GM21381 (cell line): ENCODE data around the gene TMEM175.

Experiments
- ATAC-seq: cut with Tn5 transposase; IDR thresholded peaks from one replicate; pipeline ENCODE4 v1.9.1; 2021; ENCODE audit warnings: mild to moderate bottlenecking, moderate library complexity; ENCODE audit not compliant: unreplicated experiment

The TMEM175 gene

DNA sequence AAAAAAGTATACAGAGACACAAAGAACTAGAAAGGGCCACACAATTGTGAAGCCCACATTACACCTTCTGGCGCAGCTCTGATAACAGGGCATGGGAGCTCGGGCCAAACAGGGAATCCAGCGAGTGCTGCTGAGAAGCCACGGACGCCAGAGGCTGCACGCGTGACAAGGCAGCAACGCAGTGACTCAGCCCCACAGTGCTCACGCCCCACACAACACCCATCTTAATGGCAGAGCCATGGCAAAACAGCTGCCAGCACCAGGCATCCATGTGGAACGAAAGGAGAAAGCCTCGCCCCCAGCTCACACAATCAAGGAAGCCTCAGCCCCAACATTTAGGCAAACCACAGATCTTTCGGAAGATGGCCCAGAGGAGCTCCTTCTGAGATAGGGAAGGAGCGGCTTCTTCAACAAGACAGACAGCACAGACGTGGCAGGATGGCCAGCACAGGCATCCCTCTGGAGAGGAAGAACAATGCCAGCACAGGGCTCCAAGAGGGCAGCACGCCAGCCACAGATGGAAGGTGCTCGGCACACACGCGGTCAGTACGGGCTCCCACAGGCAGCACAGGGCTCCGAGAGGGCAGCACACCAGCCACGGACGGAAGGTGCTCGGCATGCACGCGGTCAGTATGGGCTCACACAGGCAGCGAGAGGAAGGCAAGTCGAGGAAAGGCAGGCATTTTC lies 33.2 kb upstream of the TMEM175 start:
- no peak for ATAC-seq

DNA sequence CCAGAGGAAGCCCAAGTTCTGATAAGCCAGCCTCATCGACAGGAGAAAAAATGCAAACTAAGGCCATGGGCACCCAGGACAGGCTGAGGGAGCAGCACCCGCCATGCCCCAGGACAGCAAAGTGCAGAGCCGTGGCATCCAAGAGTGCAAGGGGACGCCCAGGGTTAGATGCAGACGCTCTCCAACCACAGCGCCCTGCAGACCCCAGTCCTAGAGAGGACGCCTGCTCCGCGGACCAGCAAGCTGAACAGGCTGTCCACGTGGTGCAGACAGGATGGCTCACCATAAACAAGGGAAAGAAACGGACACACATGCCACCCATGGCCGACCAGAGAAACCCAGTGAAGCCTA lies 32.7 kb upstream of the TMEM175 start:
- no peak for ATAC-seq

DNA sequence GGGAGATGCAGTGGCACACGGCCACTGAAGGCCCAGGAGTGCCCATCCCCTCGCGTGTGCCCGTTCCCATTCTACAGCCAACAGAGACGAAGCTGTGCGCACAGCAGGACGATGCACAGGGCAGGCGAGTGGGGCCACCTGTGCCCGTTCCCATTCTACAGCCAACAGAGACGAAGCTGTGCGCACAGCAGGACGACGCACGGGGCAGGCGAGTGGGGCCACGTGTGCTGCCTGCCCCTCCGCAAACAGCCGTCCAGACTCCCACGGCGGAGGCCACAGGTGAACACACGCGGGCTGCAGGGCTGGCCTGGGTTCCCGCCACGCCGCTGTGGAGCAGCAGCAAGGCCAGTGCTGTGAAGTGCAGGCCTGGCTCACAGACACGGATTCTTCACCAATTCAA lies 32.2 kb upstream of the TMEM175 start:
- ATAC-seq: no peak

DNA sequence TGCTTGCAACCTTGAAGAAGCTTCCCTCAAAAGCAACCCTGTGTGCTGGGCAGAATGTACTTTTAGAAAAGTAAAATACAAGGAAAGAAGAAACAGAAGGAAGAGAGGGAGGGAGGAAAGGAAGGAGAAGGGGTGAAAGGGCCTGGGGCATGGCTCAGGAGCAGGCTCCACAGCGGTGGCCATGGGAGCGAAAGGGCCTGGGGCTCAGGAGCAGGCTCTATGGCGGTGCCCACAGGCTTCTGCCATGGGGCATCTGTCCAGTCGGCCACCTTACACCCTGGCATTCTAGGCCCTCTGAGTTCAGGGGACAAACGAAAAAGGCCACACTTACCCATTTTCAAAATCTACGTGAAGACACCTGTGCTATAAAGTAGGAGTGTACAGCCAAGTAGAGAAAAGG lies 31.5 kb upstream of the TMEM175 start:
- no peak for ATAC-seq

DNA sequence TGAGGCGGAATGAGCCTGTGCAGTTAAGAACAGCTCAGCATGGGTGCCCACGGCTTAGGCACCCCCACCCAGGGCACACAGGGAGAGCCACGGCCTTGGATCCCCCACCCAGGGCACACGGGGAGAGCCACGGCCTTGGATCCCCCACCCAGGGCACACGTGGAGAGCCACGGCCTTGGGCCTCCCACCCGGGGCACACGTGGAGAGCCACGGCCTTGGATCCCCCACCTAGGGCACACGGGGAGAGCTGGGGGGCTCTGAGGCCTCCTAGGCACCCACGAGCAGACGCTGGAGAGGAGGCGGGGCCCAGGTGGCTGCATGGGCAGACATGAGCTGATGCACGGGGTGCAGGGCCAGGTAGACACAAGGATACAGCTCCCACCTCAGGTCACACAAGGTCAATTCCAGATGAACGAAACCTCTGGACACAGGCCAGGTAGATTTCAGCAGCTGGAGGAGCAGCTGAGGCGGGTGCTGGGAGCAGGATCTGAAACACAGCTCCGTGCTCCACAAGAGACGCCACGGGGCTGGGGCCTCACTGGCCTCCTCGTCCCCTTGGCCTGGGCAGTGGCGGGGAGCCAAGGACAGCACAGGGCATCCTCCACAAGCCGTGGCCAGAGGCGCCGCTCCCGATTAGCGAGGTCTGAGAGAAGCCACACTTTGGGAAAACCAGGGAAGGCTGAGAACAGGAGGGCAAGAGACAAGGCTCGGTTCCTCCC lies 30.9 kb upstream of the TMEM175 start:
- ATAC-seq: no peak

DNA sequence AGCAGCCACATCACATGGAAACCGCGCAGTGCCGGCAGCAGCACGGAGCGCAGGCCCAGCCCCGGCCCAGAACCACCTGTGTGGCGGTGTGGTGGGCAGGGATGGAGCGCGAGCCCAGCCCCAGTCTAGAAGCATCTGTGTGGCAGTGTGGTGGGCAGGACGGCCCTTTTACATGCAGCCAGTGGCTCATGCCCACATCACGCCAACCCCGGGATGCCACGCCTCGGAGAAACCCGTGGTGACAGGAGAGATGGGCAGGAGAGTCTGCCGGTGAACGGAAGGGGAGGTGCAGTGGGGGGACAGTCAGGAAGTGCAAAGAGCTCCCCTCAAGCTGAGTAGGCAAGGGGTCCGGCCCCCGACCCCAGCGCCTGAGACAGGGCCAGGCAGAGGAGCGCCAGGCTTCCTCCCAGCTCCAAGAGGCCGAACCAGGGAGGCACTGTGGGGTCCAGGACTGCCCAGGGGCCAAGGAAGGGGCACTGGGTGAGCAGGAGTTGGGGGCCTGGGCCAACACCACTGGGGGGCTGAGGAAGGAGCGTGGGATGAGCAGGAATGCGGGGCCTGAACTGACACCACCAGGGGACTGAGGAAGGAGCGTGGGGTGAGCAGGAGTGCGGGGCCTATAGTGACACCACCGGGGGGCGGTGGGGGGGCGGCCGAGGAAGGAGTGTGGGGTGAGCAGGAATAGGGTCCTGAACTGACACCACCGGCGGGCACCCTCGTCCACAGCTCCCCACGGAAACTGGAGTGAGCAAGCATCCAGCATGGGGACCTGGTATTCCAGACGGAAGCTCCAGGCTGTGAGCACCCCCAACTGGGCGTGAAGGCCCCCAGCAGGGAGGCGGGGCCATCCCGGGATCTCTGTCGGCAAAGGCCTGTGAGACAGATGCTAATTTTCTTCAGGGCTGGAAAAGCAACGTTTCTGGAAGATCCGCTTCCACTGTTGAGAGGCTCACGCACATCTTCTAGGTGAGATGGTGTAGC lies 28.9 kb upstream of the TMEM175 start:
- no peak for ATAC-seq

DNA sequence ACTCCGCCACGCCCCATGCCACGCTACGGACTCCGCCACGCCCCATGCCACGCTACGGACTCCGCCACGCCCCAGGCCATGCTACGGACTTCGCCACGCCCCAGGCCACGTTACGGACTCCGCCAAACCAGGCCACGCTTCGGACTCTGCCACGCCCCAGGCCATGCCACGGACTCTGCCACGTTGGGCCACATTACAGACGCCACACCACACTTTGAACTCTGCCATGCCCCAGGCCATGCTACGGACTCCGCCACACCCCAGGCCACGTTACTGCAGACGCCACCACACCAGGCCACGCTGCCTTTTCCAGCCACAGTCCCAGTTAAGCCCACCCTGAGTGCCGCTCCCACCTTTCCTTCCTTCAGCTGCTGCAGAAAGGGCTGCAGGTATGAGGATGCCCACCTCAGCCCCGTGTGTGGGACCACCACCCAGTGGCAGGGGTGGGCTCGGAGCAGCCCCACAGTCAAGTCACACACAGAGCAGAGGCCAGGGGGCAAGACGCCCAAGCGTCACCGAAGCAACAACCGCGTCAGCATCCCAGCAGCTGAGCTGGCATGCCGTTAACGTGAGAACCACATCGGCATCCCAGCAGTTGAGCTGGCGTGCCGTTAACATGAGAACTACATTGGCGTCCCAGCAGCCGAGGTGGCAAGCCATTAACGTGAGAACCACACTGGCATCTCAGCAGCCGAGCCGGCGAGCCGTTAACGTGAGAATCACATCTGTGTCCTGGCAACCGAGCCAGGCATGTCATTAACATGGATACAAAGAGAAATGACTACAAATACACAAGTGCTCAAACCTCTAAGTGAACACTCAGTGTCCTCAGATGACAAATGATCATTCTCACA lies 26.5 kb upstream of the TMEM175 start:
- no peak for ATAC-seq

DNA sequence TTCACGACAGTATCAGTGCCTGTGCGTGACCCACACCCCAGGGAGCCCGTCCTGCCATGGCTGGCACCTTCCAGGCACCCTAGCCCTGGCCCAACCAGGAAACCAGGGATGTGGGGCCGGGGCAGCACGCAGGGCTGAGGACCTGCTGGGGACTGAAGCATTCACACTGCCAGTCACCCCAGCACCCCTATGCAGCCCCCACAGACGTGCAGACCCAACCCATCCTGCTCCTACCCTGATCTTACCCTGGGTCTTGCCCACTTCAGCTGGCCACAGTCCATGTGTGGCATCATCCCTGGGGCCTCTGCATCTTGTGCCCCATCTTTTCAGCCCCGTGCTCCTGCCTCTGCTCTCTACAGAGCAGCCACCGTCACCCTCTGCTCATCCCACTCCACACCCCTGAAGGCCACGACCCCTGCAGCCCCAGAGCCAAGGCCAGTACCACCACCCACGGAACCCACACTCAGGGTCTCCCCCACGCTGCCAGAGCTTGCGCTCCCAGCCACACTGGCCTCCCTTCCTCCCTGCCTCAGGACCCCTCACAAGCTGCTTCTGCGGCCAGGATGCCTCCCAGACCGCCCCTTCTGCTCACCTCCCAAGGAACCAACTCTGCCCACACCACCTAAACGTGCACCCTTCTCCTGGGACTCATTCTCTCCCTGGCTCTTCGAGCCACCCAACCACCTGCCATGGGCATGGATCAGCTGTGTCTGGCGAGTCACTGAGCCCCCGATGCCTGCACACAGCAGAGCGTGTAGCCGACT lies 25.7 kb upstream of the TMEM175 start:
- ATAC-seq: no peak

DNA sequence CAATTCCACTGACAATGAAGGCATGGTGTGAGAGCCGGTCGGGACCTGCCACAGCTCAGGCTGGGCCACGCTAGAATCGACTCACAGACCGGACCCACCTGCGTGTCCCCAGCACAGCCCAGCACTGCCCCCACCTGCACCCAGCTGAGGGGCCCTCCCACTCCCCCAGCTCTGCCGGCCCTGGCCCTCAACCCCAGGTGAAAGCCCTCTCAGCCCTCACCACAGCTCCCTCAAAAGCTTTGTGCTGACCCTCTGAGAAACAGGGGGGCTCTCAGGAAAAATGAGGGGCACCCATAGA lies 25.2 kb upstream of the TMEM175 start:
- no peak for ATAC-seq

DNA sequence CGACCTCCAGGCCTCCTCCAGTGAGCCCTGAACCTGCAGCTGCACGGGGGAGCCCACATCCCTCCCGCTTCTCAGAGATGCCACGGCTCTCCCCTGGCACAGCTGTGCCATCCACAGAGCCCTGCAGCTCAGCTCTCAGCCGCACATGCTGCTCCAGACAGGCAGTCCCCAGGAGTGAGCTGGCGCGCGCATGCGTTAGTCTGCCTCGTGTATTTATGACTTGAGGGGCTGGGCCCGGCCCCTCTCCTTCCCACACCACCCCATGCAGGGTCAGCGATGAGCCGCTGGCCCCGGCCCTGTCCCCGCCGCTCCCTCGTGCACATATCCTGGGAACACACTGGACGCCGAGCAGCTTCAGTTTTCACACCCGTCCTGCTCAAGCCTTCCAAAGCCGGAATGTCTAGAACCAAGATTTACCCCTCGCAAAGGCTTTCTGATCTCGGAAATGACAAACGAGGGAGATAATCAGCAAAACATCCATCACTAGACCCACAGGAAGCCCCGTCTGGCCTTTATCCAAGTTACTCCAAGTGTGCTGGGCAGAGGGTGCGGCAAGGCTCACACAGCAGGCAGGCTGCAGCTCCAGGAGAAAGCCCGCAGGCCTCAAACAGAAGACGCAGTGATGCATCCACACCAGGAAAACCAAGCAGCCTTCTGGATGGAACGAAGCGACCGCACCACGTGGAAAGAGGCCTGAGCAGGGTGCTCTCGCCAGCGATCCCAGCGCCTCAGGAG lies 24.4 kb upstream of the TMEM175 start:
- no peak for ATAC-seq

DNA sequence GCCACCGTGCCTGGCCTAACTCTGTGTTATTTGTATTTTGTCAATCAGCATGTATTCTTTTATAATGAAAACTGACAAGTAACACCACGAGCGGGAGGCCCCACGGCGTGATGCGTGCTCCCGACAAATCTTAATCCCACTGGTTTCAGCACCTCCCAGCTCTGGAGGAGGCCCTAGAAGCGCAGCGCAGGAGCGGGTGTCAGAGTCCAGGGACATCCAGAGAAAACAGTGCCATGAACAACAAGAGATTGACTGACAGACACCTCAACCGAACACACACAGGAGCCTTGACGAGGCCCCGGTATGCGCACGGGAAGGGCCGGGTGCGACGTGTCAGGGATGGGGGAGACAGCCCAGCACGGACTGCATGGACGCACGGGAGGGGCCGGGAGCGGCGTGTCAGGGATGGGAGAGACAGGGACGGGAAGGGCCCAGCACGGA lies 23.1 kb upstream of the TMEM175 start:
- no peak for ATAC-seq

DNA sequence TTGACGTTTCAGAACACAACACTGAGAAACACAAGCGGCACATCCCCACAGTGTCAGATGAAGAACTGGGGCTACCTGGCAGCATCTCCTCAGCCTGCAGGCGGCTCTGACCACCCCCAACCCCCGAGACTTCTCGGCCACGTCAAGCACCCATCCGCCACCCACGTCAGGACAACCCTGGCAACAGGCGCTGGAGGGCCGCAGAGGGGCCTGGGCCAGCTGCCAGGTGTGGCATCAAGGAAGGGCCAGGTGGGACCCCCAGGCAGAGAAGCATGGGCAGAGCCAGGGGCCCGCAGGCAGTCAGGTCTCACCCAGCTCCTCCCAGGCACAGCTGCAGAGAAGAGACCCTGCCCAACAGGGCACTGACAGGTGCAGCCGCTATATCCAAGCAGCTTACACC lies 22.4 kb upstream of the TMEM175 start:
- ATAC-seq: no peak

DNA sequence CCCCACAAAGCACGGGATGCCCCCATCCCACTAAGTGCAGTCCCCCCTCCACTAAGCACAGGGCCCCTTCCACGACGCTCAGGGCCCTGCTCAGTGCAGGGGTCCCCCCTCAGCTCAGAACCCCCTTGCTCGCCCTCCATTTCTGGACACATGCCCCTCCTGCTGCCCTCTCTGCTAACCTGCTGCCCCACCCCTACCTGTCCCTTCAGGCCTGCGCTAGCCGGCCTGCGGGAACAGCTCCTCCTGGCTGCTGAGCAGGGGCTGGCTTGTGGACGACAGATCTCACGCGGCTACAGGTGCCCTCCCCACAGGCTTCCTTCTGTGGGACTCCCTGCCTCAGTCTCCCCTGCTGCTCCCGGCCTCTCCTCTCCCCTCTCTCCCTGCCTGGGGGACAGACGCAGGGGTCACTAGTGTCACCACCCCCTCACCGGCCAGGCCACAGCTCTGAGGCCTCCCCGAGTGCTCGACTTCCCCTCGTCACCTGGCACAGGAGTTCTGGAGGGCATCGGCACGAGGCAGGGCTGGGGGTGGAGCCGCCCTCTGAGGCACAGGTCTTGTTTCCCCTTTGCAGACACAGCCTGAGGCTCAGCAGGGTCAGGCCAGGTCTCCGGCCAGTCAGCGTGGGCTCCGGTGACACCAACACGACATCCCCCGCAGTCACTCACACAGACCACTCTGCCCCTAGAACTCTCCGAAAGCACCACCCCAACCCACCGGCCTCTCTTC lies 21.7 kb upstream of the TMEM175 start:
- no peak for ATAC-seq

DNA sequence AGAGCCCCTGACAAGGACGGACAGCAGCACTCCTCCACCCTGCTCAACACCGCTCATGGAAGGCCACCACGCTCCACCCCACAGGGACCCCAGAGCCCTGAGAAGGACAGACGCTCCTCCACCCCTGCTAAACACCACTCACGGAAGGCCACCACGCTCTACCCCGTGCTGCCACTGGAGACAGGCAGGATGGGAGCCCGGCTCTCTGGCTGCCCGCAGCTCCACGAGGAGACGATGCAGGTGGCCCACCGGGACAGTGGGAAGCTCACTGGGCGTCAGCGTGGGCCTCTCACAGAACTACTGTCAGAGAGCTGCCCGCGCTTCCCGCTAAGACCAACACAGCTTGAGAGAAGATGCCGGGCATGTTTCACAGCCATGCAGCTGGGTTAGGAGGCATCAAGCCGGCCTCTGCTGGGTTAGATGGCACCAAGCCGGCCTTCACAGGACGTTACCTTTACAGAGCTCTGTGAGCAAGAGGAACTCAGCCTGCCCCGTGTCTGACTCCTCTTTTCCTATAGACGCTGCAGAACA lies 21.0 kb upstream of the TMEM175 start:
- ATAC-seq: no peak

DNA sequence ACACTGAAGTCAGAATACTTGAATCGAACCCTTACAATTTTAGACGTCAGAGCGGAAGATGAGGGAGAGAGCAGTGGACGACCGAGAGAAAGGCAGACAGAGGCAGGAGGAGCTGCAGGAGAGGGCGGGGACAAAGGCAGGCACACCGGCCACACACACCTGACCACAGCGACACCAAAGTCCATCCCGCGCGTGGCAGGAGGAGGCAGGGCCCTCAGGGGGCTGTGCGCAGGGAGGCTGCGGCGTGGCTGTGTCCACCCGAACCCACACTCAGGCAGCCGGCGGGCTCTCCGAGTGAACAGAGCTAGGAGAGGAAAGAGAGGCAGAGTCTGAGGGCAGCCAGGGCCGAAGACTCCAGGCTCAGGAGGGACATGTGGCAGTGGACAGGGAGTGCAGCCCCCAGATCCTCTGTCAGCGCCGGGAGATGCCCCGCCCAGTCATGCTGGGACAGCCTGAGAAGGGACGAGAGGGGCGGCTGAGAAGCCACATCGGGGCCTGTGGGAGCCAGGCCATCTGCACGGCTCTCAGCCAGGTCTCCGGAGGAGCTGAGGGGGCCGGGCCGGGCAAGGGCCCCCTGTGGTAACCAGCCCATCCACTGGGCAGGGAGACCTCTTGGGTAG lies 20.3 kb upstream of the TMEM175 start:
- ATAC-seq: no peak

DNA sequence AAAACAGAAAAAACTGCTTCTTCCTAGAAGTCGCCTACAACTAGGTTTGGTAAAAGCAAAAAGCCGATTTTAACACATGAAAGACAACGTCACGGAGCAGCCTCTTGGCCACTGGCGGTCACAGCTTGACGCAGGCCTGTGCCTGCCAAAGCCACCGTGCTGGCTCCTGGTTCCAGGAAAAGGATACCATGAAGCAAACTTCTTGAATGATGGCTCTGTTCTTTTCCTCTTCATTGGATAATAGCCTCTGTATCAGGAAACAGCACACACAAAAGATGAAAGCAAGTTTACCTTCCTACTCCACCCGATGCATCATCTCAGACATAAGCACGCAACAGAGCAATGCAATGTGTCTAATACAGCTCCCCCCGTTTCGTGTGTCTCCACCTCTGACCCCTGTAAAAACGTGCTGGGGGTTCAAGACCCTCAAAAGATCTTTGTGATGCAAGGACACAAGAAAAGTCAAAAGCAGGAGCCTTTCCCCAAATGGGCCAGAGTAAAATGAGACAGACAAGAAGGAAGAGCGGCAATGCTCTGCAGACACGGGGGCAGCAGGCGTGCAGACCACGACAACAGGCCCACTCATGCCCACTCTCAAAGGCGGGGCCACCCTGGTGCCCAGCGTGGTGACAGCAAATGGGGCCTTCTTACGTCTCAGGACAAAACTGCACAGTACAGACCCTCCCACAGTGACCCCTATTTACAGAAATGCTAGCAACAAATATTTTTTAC lies 19.5 kb upstream of the TMEM175 start:
- no peak for ATAC-seq

DNA sequence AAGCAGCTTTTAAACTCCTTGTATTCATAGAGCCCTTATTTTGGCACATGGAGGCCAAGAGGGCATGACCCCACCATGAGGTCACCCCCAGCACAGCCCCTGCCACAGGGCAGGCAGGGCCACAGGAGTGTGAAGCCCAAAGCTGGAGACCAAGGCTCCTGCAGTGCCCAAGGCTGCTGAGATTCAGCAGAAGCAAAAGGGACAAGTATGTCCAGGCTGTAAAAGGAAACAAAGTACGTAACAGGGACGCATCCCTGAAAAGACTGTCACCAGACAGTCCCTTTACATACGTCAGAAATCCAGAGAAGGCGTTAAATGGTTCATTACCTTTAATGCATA lies 19.0 kb upstream of the TMEM175 start:
- no peak for ATAC-seq

DNA sequence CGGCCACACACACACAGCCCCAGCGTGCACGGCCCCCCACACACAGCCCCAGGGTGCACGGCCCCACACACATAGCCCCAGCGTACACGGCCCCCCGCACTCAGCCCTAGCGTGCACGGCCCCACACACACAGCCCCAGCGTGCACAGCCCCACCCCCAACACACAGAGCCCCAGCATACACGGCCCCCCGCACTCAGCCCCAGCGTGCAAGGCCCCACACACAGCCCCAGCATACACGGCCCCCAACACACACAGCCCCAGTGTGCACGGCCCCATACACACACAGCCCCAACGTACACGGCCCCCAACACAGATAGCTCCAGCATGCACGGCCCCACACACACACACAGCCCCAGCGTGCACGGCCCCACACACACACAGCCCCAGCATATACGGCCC lies 17.7 kb upstream of the TMEM175 start:
- ATAC-seq: no peak
